Right atrium auricular region (tissue), 2 donors: Measurements from ENCODE around the gene PDE11A. TPM values are rescaled to one million over a fixed set of nuclear protein-coding genes. Genes with fewer than 3 reads are reported as not detected.

Experiments
- DNase-seq: peaks from one replicate; pipeline ENCODE4 v3.0.0-alpha.2; 2019; ENCODE audit warnings: low spot score
- H3K27ac ChIP-seq, 2 donors: fragments of 200-600 bp; sonication (generic); 1 replicate in 1 of 2; 2 replicates in 1 of 2; pipeline ENCODE4 v1.5.1; 2016 to 2019
- H3K27me3 ChIP-seq, 2 donors: fragments of 200-600 bp; sonication (generic); one replicate each; pipeline versions ENCODE4 v1.5.1 to v1.6.0; 2017 to 2019
- H3K36me3 ChIP-seq: fragments of 200-600 bp; sonication (generic); one replicate; pipeline ENCODE4 v1.5.1; 2016
- H3K4me1 ChIP-seq, 2 donors: fragments of 200-600 bp; sonication (generic); one replicate each; pipeline versions ENCODE4 v1.5.1 to v1.6.0; 2017 to 2019
- H3K4me3 ChIP-seq, 2 donors: fragments of 200-600 bp; sonication (generic); 1 replicate in 1 of 2; 2 replicates in 1 of 2; pipeline ENCODE4 v1.5.1; 2017 to 2019; ENCODE audit warnings: mild to moderate bottlenecking in 1 of 2, moderate library complexity in 1 of 2
- H3K9me3 ChIP-seq, 2 donors: fragments of 200-600 bp; sonication (generic); one replicate each; pipeline ENCODE4 v1.5.1; 2019
- total RNA-seq, 2 donors: library from RNA; depleted of rRNA; stranded (reverse); fragments of >200 nt; gene quantifications; one replicate each; pipeline ENCODE4 v1.1.0, GENCODE V29; 2016
- TF ChIP-seq, protein P1 (sequence below), 2 donors: fragments of 200-600 bp; sonication (generic); IDR thresholded peaks; one replicate each; pipeline ENCODE4 v1.5.1; 2019; ENCODE audit warnings: antibody characterized with exemption in 2 of 2

PDE11A gene
- total RNA-seq, 2 donors from 2014 or later = 1.2 TPM; not detected in 1

DNA sequence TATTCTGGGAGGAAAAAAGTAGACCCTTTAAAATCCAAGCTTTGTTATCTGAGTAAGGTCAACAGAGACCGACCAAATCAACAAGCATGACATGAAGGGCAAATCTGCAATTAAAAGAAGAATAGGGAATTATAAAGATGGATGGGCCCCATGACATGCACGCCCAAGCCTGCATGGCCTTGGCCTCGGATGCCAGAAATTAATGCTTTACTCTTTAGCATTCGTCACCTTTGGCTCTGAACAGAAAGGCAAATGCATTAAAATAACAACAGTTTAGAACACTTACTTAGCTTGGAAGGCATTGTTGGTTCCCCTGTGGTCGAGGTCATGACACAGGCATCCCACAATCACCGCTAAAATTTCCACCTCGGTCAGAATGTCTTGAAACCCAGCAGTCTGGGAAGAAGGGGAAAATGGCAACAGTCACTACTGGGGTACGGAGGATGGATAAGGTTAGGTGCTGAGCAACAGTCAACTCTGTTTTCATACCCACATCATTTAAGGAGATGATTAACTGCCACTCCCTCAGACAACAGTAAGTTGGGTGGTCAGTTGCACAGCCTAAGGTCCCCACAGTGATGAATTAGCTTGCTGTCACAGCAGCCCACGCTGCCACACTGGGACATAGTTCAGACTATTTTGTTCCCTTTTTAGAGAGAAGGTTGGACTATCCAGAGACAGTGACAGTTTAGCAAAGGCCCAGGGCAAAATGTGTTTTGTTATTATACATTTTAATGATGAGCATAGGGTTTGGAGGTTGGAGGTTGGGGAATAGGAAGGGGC, 360.9 kb downstream of the PDE11A start:
- H3K27ac ChIP-seq = no peak overlapping the region
- no peaks in the 10 kb centered on the region for H3K36me3 ChIP-seq
- H3K27me3 ChIP-seq = no peaks in the 10 kb centered on the region
- TF ChIP-seq, protein P1, sequence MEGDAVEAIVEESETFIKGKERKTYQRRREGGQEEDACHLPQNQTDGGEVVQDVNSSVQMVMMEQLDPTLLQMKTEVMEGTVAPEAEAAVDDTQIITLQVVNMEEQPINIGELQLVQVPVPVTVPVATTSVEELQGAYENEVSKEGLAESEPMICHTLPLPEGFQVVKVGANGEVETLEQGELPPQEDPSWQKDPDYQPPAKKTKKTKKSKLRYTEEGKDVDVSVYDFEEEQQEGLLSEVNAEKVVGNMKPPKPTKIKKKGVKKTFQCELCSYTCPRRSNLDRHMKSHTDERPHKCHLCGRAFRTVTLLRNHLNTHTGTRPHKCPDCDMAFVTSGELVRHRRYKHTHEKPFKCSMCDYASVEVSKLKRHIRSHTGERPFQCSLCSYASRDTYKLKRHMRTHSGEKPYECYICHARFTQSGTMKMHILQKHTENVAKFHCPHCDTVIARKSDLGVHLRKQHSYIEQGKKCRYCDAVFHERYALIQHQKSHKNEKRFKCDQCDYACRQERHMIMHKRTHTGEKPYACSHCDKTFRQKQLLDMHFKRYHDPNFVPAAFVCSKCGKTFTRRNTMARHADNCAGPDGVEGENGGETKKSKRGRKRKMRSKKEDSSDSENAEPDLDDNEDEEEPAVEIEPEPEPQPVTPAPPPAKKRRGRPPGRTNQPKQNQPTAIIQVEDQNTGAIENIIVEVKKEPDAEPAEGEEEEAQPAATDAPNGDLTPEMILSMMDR (IDR thresholded peaks at IDR 0.05) = no peak
- no peak overlapping the region for H3K4me3 ChIP-seq
- no peak for DNase-seq
- no peaks in the 10 kb centered on the region for H3K9me3 ChIP-seq
- H3K4me1 ChIP-seq = no peaks in the 10 kb centered on the region

DNA sequence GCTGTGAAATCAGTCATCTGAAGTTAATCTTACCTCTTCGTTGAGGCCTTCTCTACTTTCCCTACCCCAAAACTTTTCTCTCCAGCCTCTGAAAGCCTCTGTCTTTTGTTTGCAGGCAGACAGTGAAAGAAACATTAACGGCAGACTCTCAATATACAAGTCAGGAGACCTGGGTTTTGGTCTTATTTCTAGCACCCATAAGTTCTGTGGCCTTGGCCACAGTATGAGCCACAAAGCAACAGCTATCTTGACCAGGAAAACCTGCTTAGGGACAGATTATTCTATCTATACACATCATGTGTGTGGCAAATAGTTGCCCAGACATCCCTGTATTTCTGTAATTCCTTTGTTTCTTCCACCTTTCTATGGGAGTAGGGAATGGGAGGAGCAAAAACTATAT, 361.7 kb downstream of the PDE11A start:
- no peaks in the 10 kb centered on the region for H3K9me3 ChIP-seq
- no peak for DNase-seq
- H3K27me3 ChIP-seq = no peaks in the 10 kb centered on the region
- no peaks in the 10 kb centered on the region for H3K36me3 ChIP-seq
- H3K4me1 ChIP-seq = no peaks in the 10 kb centered on the region
- TF ChIP-seq, protein P1 (IDR thresholded peaks at IDR 0.05) = no peak
- H3K27ac ChIP-seq = no peak overlapping the region
- no peak overlapping the region for H3K4me3 ChIP-seq

DNA sequence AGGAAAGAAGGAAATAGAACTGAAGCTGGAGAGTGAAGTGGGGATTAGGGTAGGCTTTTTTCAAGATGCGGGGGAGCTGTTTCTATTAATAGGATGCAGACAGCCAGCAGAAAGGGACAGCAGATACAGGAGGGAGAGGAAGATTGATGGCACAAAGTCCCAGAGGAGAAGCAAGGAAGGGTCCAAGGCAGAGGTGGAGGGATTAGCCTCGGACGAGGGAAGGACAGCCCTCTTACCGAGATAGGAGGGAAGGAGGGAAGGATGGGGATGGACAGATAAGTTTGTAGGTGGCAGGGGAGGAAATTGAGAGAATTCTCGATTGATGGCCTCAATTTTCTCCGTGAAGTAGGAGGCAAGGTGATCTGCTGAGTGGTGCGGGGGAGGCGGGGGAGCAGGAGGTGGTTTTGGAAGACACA, 362.6 kb downstream of the PDE11A start:
- TF ChIP-seq, protein P1 (IDR thresholded peaks at IDR 0.05) = no peak
- no peak for DNase-seq
- no peak overlapping the region for H3K4me3 ChIP-seq
- H3K9me3 ChIP-seq = no peaks in the 10 kb centered on the region
- no peaks in the 10 kb centered on the region for H3K27me3 ChIP-seq
- H3K36me3 ChIP-seq = no peaks in the 10 kb centered on the region
- no peaks in the 10 kb centered on the region for H3K4me1 ChIP-seq
- H3K27ac ChIP-seq = no peak overlapping the region

DNA sequence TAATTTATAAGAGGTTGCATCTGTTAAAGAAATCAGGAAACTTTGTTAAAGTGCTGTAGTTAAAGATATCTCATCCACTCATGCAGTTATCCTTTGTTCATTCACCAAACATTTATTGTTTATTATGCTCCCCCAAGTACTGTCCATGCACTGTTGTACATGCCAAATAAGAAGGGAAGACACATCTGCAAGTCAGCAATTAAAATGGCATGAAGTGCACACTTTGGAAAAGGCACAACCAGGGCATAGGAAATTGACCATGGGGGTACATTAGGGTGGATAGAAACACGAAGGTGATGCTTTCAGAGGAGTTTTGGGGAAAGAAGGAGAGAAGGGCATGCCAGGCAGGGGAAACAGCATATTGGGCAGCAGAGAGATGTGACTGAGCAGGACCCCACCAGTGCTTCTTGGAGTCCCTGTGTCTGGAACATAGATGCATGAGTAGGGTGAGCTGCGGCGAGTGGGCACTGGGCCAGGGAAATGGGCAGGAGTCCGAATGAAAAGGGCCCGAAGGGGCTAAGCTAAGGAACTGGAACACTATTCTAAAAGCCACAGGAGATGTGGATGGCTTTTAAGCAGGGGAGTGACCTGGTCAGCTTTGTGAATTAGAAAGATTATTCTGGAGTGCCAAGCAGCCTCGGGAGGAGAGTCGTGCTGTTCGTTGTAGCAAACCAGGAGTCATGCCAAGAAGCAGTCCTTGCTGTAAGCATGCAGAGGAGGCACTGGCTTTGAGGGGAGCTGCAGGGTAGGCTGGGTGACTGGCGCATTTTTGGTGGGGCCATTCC, 363.7 kb downstream of the PDE11A start:
- Histone ChIP-seq H3K36me3 (no peaks in the 10 kb centered on the region), H3K27me3 (no peaks in the 10 kb centered on the region), H3K9me3 (no peaks in the 10 kb centered on the region), H3K27ac (no peak overlapping the region), H3K4me3 (no peak overlapping the region), H3K4me1 (no peaks in the 10 kb centered on the region)
- DNase-seq = no peak
- TF ChIP-seq, protein P1 (IDR thresholded peaks at IDR 0.05) = no peak

DNA sequence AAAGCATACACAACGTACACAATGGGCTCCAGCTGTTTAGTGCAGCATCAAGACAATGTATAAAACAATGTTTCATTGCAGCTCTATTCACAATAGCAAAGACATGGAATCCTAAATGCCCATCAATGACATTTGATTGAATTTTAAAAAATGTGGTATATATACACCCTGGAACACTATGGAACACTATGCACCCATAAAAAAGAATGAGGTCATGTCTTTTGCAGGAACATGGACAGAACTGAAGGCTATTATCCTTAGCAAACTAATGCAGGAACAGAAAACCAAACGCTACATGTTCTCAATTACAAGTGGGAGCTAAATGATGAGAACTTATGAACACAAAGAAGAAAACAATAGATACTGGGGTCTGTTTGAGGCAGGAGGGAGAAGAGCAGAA, 364.5 kb downstream of the PDE11A start:
- Histone ChIP-seq H3K4me1 (no peaks in the 10 kb centered on the region), H3K36me3 (no peaks in the 10 kb centered on the region), H3K9me3 (no peaks in the 10 kb centered on the region), H3K27ac (no peak overlapping the region), H3K4me3 (no peak overlapping the region), H3K27me3 (no peaks in the 10 kb centered on the region)
- TF ChIP-seq, protein P1 (IDR thresholded peaks at IDR 0.05) = no peak
- no peak for DNase-seq
